Gastrocnemius medialis (tissue), 4 donors: ENCODE data around the gene SLC49A4.

Experiments
- CTCF ChIP-seq, 5 experiments: fragments of 450-650 bp in 3 of 5; fragments of 200-600 bp in 2 of 5; sonication (generic) in 2 of 5; IDR thresholded peaks in 4 of 5; conservative IDR thresholded peaks in 1 of 5; 1 replicate in 4 of 5; 2 replicates in 1 of 5; pipeline ENCODE4 v1.5.1; 2016 to 2019; ENCODE audit warnings: antibody characterized with exemption in 5 of 5, mild to moderate bottlenecking in 3 of 5, moderate library complexity in 3 of 5
- POLR2A ChIP-seq, 2 donors: fragments of 450-650 bp; IDR thresholded peaks; one replicate each; pipeline ENCODE4 v1.6.1; 2017; ENCODE audit warnings: antibody characterized with exemption in 2 of 2, mild to moderate bottlenecking in 2 of 2, moderate library complexity in 2 of 2

- no peak for TF ChIP-seq CTCF (IDR thresholded peaks at IDR 0.05 in 4 of 5, conservative IDR thresholded peaks at IDR 0.05 in 1 of 5)
- TF ChIP-seq POLR2A (IDR thresholded peaks at IDR 0.05): no peak
Measured at GRCh38 chr3:122886251-122886650, 91.4 kb downstream of the SLC49A4 start.
